D721Med (cell line): ENCODE data around the gene TMEM150C.
A peak's percentile ranks its signal among the peaks of the same experiment; 100 is the strongest.
"Not testable (repeated sequence)": the region's sequence is repeated elsewhere in the genome, so short reads cannot be mapped to it uniquely, and the experiment has no call there.

Experiments used
- DNase-seq: peaks from one replicate; pipeline ENCODE4 v3.0.0; 2011; ENCODE audit warnings: low spot score; ENCODE audit not compliant: insufficient read length
- FAIRE-seq: peaks from 2 replicates; lab custom pipeline; 2011; peaks lifted over from hg19 to GRCh38; lab: Jason Lieb, UNC
- CTCF ChIP-seq: IDR thresholded peaks from 2 replicates; pipeline ENCODE4 v1.5.1; 2012; ENCODE audit warnings: mild to moderate bottlenecking, control low read depth; ENCODE audit not compliant: insufficient read depth; ENCODE audit errors: missing control alignments

Gene TMEM150C

GRCh38 chr4:82555276-82555675 is 6.5 kb downstream of the TMEM150C start:
- peak; percentile 7 for TF ChIP-seq CTCF
- DNase-seq, result no peak
- no peak for FAIRE-seq

GRCh38 chr4:82553020-82553419 is 8.8 kb downstream of the TMEM150C start:
- DNase-seq (no peak), FAIRE-seq (no peak)
- no peak for TF ChIP-seq CTCF

- no peak for DNase-seq
- no peak for FAIRE-seq
- no peak for TF ChIP-seq CTCF
These were observed 10.1 kb downstream of the TMEM150C start for GRCh38 chr4:82551734-82552133.

GRCh38 chr4:82547850-82548249 is 13.9 kb downstream of the TMEM150C start:
- not testable (repeated sequence) for FAIRE-seq, DNase-seq

GRCh38 chr4:82543131-82543530 is 18.7 kb downstream of the TMEM150C start:
- FAIRE-seq, result no peak
- TF ChIP-seq CTCF, result no peak
- DNase-seq, result no peak

GRCh38 chr4:82542642-82543041 is 19.1 kb downstream of the TMEM150C start:
- no peak for TF ChIP-seq CTCF
- no peak for DNase-seq
- no peak for FAIRE-seq

- DNase-seq (no peak), FAIRE-seq (no peak)
- no peak for TF ChIP-seq CTCF
These were observed 32.5 kb downstream of the TMEM150C start for GRCh38 chr4:82529322-82529721.

GRCh38 chr4:82528868-82529267 is 32.9 kb downstream of the TMEM150C start:
- no peak for FAIRE-seq
- no peak for DNase-seq
- no peak for TF ChIP-seq CTCF
